Fibroblast of pulmonary artery (primary cell): Measurements from ENCODE around the gene PPP1R13B.
"Not testable (repeated sequence)": the region's sequence is repeated elsewhere in the genome, so short reads cannot be mapped to it uniquely, and the experiment has no call there.

Experiments
- DNase-seq: peaks from one replicate; pipeline ENCODE4 v3.0.0-alpha.2; 2010; ENCODE audit warnings: low read depth
- H3K4me3 ChIP-seq: replicated peaks from 2 replicates; pipeline ENCODE4 v1.5.1; 2011; ENCODE audit warnings: low read depth, mild to moderate bottlenecking, control low read depth, low read length, moderate library complexity
- CTCF ChIP-seq: IDR thresholded peaks from 2 replicates; pipeline ENCODE4 v1.5.1; 2011; ENCODE audit warnings: mild to moderate bottlenecking, control low read depth, low read length, inconsistent platforms; ENCODE audit errors: missing control alignments

The PPP1R13B gene

DNA sequence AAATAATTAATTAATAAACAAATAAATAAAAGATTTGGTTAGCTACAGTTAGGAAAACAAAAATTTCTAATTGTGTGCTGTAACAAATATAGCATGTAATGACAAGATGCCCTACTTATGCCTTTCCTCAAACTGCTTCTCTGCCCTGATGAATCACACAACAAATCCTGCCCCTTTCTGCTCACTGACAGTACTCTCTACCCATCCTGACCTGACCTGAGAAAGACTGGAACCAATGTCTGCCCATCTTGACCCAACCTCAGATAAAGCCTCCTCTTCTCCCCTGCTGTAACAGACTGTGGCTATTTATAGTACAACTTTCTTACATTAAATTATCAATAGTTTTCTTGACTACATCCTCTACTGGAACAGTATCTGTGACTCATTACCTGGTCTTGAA, 43.7 kb downstream of the PPP1R13B start:
- DNase-seq: peak; percentile 31
- no peak for TF ChIP-seq CTCF
- H3K4me3 ChIP-seq: no peak overlapping the region

- no peak for DNase-seq
- no peak overlapping the region for H3K4me3 ChIP-seq
- no peak for TF ChIP-seq CTCF
Measured at GRCh38 chr14:103802356-103802755, 45.0 kb downstream of the PPP1R13B start.

- no peak overlapping the region for H3K4me3 ChIP-seq
- DNase-seq: peak; percentile 60
- TF ChIP-seq CTCF: no peak
Measured at GRCh38 chr14:103801459-103801858, 45.9 kb downstream of the PPP1R13B start.

GRCh38 chr14:103793192-103793591, 54.2 kb downstream of the PPP1R13B start:
- DNase-seq, H3K4me3 ChIP-seq: not testable (repeated sequence)
- TF ChIP-seq CTCF: peak; percentile 21

- H3K4me3 ChIP-seq: no peak overlapping the region
- no peak for TF ChIP-seq CTCF
- DNase-seq: no peak
Measured at GRCh38 chr14:103788086-103788485, 59.3 kb downstream of the PPP1R13B start.

- H3K4me3 ChIP-seq: no peak overlapping the region
- no peak for DNase-seq
- TF ChIP-seq CTCF: no peak
Measured at GRCh38 chr14:103782376-103782775, 65.0 kb downstream of the PPP1R13B start.

GRCh38 chr14:103776319-103776718, 71.1 kb downstream of the PPP1R13B start:
- H3K4me3 ChIP-seq, DNase-seq: not testable (repeated sequence)
